GM21367 (cell line): ENCODE measurements around the gene RIPK1.
A peak's percentile ranks its signal among the peaks of the same experiment; 100 is the strongest.
"Not testable (repeated sequence)": the region's sequence is repeated elsewhere in the genome, so short reads cannot be mapped to it uniquely, and the experiment has no call there.

Experiments used
- ATAC-seq: cut with Tn5 transposase; IDR thresholded peaks from one replicate; pipeline ENCODE4 v1.9.1; 2021; ENCODE audit not compliant: unreplicated experiment

The RIPK1 gene

DNA sequence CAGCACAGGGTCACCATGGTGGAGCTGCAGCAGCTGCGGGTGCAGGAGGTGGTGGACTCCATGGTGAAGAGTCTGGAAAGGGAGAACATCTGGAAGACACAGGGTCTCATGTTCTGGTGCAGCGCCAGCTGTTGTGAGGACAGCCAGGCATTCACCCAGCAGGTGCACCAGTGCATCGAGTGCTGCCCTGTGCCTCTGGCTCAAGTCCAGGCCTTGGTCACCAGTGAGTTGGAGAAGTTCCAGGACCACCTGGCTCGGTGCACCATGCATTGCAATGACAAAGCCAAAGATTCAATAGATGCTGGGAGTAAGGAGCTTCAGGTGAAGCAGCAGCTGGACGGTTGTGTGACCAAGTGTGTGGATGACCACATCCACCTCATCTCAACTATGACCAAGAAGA, 22.9 kb upstream of the RIPK1 start:
- ATAC-seq: no peak

DNA sequence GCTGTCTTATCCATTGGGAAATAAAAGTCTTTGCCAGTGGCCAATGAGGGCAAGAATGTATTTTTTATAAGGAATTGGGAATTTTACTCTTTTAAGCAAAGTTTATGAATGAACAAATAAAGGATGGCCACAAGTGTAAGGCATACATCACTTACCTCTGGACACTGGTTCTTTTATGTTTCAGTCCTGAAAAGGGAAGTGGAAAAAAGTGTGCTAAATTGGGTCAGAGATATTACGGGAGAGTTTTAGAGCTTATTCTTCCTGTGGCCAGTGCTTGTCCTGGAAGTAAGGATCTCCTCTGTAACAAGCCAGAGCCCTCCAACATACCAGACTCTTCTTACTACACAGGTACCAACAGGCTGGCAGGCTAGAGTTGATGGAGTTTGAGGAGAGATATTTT, 22.5 kb upstream of the RIPK1 start:
- no peak for ATAC-seq

DNA sequence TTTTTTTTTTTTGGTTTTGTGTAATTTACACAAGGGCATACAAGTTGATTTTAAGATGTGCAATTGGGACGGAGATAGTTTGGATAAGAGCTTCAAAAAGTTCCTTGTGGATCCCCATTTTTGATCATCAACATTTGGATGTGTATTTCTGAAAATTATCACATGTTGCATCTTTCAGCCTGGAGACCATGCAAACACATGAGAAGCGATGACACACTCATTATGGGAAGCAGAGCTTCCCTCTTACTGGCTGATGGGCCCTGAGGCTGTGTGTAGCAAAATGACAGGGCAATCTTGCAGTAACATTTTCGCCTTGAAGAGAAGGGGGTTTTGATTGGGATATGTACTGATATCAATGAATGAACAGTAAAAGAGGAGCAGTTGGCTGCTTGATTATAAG, 22.0 kb upstream of the RIPK1 start:
- ATAC-seq: no peak

DNA sequence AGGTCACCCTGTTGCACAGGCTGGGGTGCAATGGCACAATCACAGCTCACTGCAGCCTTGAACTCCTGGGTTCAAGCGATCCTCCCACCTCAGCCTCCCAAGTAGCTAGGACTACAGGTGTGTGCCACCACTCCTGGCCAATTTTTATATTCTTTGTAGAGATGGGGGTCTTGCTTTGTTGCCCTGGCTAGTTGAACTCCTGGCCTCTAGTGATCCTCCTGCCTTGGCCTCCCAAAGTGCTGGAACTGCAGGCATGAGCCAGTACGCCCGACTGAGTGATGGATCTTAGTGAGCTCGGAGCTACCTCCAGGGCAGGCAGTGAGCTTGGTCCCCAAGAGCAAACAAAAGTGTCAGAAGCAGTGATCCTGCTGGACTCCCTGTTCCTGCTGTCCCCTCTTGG, 20.3 kb upstream of the RIPK1 start:
- ATAC-seq: not testable (repeated sequence)

DNA sequence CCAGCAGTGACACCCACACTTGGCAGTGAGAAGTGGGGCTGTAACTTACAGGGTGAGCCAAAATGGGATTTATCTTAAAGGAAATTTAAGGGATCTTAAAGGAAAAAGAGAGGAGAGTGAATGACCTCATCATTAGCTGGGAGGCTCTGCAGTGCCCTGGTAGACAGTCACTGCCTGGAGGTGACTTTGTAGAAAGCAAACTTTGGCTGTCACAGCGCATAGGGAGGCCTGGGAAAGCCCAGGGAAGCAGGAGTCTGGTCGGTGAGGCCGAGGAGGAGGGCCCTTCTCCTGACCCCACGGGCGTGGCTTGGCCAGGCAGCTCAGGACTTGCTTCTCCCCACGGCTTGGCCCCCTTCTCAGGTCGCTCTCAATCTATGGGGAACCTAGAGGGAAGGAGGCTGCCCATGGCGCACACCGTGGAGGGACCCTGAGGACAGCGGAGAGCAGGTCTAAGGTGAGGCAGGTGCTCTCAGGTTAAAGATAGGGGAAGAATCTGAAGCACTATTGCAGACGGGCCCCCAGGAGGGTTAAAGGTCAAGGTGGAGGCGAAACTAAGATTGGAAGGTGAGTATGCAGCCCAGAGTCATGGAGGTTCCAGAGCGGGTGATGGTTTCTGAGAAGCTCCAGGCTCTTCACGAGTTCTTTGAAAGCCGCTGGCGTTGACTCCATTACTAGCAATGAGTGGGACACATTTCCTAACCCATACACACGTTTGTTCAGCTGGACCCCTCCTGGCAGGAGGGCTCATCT, 15.6 kb upstream of the RIPK1 start:
- no peak for ATAC-seq

DNA sequence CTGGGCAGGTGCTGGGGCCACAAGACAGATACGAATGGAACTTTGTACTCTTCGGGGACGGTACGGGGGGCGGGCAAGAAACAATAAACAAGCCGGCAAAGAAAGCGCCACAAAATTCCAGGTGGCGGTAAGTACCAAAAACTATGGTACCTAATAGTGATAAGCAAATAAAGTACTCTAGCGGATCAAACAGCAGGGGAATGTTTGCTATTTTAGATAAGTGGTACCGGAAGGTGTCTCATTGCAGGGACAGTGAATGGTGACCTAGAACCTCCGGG, 15.1 kb upstream of the RIPK1 start:
- no peak for ATAC-seq

DNA sequence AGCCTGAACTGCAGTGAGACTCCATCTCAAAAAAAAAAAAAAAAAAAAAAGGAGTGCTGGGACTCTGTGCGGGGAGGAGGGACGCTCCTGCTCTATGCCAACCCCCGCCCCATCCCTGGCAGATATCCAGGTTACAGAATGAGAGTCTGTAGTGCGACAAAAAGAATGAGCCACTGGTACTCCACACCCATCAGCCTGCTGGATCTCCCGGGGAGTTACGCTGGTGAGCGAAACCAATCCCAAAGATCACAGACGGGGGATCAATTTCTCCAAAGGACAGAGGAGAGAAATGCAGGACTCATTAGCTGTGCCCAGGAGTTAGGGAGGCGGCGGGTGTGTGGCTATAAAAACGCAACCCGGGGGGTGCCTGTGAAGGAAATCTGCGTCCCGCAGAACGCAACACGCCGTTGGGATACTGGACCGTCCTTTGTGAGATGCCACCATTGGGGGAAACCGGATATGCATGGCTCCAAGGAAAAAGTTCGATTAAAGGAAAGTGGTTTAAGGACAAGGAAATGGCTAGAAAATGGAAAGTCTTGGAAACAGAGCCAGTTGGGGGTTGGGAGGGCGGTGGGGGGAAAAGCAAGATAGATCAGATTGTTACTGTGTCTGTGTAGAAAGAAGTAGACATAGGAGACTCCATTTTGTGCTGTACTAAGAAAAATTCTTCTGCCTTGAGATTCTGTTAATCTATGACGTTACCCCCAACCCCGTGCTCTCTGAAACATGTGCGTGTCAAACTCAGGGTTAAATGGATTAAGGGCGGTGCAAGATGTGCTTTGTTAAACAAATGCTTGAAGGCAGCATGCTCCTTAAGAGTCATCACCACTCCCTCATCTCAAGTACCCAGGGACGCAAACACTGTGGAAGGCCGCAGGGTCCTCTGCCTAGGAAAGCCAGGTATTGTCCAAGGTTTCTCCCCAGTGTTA, 13.8 kb upstream of the RIPK1 start:
- ATAC-seq: not testable (repeated sequence)

DNA sequence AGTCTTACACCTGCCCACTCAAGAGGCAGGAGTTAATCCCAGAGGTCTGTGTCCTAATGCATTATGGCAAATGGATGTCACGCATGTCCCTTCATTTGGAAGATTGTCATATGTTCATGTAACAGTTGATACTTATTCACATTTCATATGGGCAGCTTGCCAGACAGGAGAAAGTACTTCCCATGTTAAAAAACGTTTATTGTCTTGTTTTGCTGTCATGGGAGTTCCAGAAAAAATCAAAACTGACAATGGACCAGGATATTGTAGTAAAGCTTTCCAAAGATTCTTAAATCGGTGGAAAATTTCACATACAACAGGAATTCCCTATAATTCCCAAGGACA, 13.2 kb upstream of the RIPK1 start:
- not testable (repeated sequence) for ATAC-seq

DNA sequence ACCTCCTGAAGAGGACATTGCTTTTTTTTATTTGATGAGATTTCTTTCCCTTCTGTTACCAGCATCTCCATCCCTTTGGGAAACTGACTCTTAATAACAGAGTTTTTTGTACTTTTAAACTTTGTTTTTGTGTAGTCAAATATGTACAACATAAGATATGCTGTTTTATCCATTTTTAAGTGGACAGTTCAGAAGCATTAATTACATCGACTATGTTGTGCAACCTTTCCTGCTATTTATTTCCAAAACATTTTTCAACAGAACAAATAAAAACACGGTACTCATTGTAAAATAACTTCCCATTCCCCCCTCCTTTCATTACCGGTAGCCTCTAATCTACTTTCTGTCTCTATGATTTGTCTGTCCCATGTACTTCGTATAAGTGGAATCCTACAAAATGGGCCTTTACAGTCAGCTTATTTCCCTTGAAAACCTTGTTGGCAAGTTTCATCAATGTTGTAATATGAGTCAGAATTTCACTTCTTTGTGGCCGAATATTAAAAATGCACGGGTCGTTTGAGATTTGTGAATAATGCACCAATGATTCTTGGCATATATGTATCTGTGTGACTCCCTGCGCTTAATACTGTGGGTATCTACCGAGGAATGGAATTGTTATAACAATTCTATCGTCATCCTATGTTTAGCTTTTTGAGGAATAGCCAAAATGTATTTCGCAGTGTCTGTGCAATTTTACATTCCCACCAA, 11.1 kb upstream of the RIPK1 start:
- no peak for ATAC-seq

DNA sequence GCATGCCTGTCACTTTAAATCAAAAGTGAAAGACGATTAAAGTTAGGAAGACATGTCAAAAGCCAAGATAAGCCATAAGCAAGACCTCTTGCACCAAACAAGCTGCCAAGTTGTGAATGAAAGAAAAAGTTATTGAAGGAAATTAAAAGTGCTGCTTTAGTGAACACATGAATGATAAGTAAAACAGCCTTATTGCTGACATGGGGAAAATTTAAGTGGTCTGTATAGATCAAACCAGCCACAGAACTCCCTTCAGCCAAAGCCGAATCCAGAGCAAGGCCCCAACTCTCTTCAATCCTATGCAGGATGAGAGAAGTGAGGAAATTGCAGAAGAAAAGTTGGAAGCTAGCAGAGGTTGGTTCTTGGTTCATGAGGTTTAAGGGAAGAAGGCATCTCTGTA, 9.3 kb upstream of the RIPK1 start:
- ATAC-seq: no peak

DNA sequence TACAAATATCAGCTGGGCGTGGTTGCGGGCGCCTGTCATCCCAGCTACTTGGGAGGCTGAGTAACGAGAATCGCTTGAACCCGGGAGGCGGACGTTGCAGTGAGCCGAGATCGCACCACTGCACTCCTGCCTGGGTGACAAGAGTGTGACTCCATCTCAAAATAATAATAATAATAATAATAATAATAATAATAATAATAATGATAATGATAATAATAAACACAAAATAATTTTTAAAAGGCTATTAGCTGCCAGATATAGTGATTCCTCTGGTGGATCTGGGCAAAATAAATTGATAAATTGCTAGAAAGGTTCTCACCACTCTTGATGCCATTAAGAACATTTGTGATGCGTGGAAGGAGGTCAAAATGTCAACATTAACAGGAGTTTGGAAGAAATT, 8.2 kb upstream of the RIPK1 start:
- ATAC-seq: not testable (repeated sequence)

DNA sequence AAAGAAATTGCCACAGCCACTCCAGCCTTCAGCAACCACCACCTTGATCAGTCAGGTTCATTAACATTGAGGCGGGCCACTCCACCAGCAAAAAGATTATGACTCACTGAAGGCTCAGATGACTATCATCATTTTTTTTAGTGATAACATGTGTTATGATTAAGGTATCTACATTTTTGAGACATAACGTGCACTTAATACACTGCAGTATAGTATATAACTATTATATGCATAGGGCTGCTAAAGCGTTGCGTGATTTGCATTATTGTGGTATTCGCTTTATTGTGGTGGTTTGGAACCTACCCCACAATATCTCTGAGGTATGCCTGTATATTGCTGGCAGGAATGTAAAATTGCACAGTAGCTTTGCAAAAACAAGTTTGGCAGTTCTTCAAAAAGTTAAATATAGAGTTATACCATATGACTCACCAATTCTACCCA, 6.8 kb upstream of the RIPK1 start:
- ATAC-seq: no peak

DNA sequence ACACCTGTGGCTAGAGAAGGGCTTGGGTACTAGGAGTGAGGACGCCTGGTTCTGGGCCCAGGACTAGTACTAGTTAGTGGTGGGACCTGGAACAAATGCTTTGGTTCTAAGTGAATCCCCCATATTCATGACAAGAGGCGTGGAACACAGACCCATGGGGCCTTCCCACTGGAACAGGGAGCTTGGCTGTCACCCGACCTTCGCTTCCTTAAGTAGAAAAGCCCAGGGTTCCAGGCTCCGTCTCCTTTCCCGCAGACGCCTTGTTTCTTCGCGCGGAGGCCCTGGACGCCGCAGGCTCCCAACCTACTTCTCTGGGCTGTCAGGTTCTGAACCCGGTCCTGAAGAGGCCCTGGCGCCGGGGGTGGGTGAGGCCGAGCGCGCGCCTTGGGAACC, 5.0 kb upstream of the RIPK1 start:
- ATAC-seq: not testable (repeated sequence)

DNA sequence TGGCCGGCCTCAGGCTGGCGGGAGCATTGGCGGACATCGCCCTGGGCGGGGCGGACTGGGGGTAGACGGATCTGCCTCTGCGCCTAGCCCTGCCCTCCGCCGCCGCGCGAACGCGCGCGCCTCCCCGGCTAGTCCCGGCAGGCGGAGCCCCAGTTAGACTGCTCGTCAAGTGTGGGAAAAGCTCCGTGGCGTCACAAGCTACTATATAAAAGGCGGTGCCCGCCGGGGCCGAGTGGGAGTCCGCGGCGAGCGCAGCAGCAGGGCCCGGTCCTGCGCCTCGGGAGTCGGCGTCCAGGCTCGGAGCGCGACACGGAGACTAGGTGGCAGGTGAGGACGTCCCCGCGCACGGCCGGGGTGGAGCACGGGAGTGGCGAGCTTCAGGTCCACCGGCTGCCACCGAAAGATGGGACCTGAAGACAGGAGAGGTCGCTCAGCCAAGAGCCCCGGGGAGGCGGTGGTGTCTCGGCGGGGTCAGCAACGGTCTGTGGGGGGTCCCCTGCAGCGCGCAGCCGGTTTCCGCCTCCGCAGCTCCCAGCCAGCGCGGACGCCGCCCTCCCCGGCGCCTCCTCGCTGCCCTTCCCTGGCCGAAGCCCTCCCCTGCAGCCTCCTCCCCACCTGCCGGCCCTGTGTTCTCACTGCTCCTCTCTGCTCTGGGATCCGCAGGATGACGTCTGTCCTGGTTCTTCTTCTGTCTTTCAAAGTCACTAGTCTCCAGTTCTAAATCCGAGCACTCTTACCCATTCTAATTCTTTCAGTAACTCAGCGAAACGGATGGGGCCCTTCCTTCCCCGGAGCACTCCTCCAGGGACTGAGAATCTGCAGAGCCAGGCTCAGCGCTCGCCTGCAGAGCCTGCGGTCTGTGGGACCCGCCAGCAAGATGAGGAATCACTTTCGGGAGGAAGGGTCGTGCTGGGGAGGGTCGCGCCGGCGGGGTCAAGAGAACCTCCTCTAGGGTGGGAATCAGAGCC, 4.3 kb upstream of the RIPK1 start:
- peak; percentile 67 for ATAC-seq

DNA sequence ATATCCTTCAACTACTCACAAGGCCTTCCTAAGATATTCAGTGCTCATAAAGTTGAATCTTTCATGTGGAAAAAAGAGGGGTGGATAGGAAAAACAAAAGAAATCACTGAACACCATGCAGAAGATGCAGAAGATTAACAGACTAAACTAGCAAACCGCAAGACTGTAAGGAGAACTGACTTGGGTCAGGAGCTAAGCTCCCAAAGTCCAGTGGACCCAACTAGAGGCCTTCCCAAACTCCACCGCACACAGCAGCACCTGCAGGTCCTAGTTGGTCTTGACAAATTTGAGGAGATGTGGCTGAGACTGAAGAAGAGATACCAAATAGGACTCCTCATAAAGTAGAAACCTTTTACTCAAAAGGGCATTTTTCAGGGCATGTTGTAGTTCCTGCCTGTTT, 3.3 kb downstream of the RIPK1 start:
- ATAC-seq: no peak

DNA sequence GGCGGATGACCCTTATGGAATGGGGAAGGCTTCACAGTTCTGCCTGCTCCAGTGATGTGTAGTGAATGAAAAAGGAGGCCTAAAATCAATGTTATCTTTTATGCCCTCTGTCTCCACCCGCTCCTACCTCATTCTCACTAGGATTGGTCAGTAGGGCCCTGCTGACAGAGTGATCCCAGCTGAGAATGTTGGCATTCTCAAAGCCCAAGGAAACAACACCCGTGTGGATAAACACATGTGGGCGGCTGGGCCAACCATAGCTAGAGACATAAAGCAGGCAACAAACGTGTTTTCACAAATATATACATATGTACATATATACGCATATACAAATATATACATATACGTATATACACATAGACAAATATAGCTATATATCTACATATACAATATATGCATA, 4.5 kb downstream of the RIPK1 start:
- ATAC-seq: no peak

DNA sequence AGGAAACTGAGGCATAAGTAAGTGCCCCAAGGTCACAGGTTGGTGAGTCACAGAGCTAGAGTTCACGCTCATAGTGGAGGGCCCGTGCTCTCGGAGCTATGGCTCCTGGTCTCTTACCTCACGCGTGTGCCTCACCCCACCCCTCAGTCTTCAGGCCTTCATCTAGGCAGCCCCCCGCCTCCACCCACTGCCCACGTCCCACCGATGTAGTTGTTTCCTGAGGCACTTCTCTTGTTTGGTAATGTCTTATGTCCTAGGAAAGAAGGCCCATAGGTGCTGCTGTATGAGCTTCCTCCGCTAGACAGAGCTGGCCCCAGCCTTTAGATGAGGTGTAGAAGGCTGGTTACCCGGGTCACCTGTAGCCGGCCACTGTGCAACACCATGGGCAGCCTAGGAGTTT, 5.1 kb downstream of the RIPK1 start:
- no peak for ATAC-seq

DNA sequence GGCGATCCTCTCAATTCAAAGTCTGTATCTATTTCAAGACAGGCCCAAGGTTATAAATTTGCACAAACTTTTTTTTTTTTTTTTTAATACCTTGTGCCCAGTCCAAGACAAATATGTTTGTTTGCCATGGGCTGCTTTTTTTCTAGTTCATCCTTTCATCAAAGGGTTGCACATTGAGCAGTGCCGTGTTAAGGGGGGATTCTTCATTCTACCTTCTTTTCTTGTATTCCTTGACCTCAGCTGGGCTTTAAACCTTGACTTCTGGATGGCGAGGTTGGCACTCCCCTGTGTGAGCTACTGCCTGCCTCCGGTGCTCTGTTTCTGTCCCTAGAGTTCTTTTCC, 7.4 kb downstream of the RIPK1 start:
- ATAC-seq: no peak

DNA sequence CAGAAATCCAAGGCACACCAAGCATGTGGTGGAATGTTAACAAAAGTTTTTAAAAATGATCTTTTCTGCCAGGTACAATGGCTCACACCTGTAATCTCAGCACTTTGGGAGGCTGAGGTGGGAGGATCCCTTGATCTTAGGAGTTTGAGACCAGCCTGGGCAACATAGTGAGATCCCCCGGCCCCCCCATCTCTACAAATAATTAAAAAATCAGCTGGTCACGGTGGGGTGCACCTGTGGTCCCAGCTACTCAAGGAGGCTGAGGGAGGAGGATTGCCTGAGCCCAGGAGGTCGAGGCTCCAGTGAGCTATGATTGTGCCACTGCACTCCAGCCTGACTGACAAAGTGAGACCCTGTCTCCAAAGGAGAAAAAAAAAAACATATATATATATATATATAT, 8.0 kb downstream of the RIPK1 start:
- ATAC-seq: no peak

DNA sequence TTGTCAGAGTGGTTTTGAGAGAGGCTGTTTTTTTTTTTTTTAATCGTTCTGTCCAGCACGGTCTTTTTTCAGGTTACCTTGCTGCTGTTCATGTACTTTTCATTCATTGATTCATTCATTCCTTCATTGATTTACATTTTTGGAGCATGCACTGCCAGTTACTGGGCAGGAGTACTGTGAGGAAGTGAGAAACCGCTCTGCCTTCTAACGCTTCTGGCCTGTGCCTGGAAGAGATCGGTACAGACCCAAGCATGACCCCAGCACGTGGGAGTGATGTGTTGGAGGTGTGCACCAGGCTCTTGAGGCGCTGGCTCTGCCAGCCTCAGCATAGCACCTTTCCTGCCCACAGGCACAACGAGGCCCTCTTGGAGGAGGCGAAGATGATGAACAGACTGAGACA, 9.1 kb downstream of the RIPK1 start:
- ATAC-seq: no peak

DNA sequence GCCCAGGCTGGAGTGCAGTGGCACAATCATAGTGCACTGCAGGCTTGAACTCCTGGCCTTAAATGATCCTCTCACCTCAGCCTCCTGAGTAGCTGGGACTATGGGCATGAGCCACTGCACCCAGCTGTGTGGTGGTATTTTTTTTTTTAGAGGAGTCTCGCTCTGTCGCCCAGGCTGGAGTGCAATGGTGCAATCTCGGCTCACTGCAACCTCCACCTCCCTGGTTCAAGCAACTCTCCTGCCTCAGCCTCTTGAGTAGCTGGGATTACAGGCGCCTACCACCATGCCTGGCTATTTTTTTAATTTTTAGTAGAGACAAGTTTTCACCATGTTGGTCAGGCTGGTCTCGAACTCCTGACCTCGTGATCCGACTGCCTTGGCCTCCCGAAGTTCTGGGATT, 10.7 kb downstream of the RIPK1 start:
- ATAC-seq: not testable (repeated sequence)
